G401.6 (cell line): ENCODE data around the gene COP1.
"Not testable (repeated sequence)": the region's sequence is repeated elsewhere in the genome, so short reads cannot be mapped to it uniquely, and the experiment has no call there.

Experiments
- FAIRE-seq: peaks from 2 replicates; lab custom pipeline; 2012; peaks lifted over from hg19 to GRCh38; lab: Jason Lieb, UNC

COP1 gene

DNA sequence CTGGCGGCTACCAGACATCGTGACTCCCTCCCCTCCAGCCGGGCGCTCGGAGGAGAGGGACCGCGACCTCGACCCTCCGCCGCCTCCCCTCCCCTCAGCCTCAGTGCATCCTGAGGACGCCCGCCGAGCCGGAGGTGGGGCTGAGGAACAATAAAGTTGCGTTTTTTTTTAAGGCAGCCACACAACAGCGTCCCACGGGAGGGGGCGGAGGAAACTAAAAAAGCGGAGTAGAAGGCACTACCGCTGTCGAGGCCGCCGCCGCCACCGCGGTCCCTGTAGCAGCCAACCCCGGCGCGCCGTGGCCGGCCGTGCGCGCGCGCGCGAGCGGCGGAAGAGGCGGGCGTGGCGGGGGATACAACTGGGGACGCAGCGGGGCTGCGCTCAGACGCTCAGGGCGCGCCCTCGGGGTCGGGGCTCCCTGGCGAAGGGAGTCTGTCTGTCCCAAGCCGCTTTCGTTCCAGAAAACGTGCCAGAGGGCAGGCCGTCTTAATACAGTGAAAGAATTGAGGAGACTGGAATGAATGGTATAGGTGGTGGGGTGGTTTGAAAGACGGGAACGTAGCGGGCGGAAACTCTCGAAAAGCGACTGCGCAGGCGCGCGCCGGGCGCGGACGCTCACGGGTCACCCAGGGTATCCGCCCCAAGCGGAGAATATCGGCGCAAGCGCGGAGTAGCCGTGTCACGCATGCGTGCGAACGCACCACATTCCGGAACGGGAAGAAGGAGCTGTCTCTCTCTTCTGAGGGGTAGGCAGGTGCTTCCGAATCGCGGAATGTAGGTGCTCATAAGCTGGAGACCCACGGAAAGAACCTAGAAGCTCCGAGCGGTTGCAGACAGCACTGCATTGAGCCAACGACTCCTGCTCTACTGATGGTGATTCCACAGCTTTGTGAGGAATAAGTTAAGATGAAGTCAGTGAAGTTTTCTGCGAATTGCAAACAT, at the start of gene COP1:
Gene COP1 (minus strand): TSS at position 326 of the 942 bp plus-strand sequence. CDS start 308 bp downstream, at position 18.
- FAIRE-seq = peak; percentile 85

DNA sequence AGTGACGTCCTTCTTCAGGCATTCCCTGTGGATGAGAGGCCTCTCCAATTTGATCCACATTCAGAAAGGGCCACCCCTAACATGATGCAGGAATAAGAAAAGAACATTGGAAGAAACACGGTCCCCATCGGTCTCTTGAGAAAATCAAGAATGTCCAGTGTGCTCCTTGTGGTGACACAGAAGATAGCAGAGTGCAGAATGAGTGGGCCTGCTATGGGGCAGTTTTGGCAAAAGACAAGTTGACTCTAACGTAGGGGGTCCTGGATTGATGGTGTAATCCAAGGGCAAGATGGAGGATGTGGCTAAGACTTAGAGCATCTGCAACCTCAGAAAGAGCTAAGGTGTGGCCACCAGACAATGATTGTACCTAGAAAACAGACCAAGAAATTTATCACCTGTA, 45.1 kb upstream of the COP1 start:
- no peak for FAIRE-seq

DNA sequence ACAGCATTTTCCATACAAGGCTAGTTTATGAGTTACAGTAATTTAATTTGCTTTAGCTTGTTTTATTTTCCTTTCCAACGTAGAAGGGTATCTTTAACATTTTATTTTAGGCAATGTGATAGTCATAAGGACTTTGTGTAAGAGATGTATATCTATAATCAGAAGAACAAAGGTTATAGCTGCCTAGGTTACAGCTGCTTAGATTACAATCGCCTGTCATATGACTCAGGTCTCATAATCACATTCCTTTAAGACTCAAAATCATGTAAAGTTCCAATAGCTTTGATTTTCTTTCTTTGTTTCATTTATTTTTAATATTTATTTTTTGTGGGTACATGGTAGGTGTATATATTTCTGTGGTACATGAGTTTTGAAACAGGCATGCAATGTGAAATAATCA, 37.8 kb upstream of the COP1 start:
- FAIRE-seq = no peak

DNA sequence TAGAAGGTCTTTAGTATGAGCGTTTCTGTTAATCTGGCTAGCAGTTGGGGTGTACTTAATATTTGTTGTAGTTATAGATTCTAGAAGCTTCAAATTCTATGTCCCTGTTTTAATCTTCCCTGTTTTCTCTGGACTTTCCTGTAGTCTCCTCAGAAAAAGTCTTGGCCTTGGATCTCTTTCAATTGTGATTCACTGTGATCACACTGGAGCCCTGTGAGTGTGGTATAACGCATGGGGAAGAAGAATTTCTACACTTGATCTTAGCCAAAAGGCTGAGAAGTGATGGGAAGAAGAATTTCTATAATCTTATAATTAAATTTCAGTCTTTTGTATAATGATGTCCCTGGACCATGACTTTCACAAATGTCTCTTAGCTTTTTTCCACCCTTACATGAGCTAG, 36.7 kb upstream of the COP1 start:
- no peak for FAIRE-seq

DNA sequence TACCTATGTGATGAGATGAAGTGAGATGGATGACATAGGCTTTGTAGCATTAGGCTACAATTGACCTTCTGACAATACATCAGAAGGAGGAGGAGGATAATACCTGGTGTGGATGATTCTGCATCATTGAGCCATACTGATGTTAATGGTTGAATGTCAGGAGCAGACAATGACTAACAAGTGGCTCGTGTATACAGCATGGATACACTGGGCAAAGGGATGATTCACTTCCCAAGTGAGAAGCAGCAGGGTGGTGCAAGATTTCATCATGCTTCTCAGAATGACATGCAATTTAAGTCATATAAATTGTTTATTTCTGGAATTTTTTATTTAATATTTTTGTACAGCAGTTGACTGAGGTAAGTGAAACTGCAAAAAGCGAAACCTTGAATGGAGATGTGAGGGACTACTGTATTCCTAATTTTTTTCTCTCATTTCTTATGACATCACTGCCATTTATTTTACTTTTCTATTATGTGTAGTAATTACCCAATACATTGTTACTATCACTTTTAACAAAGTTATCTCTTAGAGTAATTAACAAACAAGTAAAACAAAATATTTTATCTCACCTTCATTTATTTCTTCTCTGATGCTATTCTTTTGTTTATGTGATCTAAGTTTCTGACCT, 34.4 kb upstream of the COP1 start:
- no peak for FAIRE-seq

DNA sequence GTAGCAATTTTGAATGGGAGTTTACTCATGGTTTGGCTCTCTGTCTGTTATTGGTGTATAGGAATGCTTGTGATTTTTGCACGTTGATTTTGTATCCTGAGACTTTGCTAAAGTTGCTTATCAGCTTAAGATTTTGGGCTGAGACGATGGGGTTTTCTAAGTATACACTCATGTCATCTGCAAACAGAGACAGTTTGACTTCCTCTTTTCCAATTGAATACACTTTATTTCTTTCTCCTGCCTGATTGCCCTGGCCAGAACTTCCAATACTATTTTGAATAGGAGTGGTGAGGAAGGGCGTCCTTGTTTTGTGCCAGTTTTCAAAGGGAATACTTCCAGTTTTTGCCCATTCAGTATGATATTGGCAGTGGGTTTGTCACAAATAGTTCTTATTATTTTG, 26.6 kb upstream of the COP1 start:
- FAIRE-seq = not testable (repeated sequence)

DNA sequence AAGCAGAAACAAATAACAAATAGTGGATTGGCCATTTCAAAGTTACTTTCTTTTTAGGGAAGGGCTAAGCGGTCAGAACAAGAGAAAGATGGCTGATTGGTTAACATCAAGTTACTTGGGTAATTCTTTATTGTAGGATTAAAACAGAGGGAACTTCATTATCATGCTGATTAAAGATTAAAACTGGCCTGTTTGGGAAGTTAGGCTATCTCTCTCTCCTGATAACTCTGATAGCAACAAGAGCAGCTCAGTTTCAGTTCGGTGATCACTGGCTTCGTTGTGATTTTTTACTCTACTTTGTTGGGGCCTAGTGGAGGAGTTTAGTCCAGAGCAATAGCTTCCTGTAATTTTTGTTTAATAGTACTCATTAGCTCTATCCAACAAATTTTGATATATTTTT, 20.5 kb upstream of the COP1 start:
- no peak for FAIRE-seq

DNA sequence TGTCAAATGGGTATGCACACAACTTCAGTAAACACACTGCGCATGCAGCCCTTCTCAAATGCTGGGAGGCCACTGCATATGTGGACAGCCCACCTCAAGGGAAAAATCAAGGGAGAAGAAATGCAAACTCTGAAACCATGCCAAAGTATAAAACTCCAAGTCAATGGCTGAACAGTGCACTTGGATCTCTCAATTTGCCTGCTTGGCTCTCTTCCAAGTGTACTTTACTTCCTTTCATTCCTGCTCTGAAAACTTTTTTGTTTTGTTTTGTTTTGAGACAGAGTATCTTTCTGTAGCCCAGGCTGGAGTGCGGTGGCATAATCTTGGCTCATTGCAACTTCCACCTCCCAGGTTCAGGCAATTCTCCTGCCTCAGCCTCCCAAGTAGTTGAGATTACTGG, 18.8 kb upstream of the COP1 start:
- FAIRE-seq = no peak

DNA sequence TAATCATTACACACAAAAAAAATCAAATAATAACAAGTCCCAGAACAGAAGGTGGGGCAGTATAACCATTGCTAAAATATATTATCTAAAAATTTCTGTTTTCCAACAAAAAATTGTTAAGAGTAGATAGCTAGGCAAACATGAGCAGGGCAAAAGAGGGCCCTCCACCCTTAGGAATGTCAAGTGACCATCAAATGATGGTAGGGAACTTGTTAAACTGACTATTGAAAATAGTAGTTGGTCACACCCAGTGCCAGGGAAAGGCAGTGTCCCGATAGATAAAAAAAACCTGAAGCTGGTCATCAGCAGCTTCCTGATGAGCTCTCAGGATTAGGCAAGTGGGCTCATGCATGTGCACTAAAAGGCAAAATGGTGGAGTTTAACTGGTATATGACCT, 18.4 kb upstream of the COP1 start:
- no peak for FAIRE-seq

DNA sequence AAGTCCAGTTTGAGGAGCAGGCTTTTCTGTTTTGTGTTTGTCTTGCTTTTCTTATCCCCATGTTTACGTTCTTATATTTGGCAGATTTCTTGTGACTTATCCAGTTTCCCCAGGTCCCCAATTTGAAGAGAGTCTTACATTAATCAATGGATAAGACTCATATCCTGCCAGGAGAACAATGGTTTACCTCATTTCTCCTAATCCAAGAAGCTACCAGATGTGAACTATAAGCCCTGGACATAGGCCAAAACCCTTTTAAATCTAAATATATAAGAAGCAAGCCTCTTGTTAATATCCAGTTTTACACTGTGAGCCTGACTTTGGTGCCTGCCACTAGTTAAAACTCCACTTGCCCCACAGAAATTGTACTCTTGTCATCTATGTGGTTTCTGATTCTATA, 15.1 kb upstream of the COP1 start:
- no peak for FAIRE-seq

DNA sequence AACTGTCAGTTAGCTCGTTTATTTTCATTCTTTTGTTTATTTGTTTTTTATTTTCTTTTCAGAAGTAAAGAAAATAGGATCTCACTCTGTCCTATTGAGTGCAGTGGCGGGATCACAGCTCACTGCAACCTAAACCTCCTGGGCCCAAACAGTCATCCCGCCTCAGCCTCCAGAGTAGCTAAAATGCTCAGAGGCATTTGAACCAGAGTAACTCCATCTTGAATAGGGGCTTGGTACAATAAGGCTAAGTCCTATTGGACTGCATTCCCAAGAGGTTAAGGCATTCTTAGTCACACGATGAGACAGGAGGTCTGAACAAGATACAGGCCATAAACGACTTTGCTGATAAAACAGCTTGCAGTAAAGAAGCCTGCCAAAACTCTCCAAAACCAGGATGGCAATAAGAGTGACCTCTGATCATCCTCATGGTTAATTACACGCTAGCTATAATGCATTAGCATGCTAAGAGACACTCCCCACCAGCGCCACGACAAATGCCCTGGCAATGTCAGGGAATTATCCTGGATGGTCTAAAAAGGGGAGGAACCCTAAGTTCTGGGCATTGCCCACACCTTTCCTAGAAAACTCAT, 13.1 kb upstream of the COP1 start:
- no peak for FAIRE-seq

DNA sequence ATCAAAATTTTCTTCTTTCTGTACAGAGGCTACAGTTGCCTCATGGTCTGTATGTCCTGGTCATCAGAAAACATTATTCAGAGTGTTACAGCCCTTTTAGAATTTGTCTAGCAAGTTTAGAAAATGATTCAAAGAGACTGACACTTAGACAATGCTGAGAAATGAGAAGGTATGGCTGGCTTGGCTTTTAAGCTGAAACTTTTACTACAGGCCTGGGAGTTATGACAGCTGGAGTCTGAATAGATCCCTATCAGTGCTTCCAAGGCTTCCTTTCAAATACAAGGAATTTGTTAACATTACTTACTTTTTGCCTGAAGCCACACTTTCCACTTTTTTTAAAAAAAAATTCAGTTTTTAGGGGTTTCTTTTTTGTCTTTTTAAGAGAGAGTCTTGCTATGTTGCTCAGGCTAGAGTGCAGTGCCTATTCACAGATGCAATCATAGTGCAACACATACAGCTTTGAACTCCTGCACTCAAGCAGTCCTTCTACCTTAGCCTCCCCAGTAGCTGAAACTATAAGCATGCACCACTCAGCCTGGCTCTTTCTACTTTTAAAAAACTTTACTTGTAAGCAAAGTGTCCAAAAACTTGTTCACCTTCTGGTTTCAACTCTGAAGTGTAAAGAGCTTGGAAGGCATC, 10.5 kb upstream of the COP1 start:
- FAIRE-seq = no peak

DNA sequence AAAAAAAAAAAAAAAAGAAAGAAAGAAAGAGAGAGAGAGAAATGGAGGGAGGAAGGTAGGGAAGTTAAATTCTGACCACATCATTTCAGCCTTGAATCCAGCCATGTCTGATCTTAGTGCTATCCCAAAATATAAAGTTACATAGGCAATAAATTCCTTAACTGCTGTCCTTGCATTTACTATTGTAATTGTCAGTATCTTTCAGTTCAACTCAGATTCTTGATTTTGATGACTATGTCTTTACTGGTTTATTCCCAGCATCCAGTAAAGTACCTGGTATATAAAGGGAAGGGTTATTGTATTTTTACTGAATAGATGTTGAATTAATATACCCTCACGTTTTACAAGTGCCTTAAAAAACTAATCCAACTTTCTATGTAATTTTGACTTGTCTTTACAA, 8.9 kb upstream of the COP1 start:
- no peak for FAIRE-seq

DNA sequence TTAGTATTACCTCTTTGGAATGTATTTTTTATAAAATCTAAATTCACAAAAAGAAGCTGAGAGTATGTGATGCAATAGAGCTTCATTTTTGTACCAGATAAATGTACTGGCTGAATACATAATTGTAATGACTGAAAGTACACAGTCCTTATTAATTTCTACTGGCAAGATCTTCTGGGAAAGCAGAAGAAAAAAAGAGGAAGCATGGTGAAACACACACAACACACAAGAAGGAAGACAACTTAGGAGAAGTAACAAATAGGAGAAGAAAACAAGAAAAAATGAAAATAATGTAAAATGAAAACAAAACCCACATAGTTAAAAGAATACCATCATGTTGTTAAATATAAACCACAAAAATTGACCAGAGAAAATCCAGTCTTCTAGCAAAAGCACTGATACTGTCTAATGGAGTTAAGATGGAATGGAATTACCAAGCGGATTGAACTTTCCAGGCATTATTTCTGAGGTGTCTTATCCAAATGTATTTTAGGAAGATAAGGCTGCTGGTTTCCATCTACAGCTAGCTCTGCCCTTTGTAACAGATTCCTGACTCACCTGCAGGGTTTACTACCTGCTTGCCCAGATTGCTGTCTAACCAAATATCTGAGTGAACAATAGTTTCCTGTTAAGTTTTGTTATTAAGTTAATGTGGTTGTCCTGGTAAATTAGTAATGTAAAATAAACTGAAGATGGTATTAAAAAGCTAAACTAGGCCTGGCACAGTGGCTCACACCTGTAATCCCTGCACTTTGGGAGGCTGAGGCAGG, 4.5 kb upstream of the COP1 start:
- FAIRE-seq = no peak

DNA sequence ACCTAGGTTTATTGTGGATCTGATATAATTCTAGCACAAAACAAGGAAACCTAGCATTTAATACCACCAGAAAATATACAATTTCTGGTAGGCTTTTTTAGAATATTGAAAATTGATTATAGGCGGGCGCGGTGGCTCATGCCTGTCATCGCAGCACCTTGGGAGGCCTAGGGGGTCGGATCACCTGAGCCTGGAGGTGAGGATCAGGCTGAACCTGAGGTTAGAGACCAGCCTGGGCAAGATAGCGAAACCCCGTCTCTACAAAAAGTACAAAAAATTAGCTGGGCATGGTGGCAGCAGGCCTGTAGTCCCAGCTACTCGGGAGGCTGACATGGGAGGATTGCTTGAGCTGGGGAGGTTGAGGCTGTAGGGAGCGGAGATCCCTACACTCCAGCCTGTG, 948 bp upstream of the COP1 start:
- FAIRE-seq = no peak

DNA sequence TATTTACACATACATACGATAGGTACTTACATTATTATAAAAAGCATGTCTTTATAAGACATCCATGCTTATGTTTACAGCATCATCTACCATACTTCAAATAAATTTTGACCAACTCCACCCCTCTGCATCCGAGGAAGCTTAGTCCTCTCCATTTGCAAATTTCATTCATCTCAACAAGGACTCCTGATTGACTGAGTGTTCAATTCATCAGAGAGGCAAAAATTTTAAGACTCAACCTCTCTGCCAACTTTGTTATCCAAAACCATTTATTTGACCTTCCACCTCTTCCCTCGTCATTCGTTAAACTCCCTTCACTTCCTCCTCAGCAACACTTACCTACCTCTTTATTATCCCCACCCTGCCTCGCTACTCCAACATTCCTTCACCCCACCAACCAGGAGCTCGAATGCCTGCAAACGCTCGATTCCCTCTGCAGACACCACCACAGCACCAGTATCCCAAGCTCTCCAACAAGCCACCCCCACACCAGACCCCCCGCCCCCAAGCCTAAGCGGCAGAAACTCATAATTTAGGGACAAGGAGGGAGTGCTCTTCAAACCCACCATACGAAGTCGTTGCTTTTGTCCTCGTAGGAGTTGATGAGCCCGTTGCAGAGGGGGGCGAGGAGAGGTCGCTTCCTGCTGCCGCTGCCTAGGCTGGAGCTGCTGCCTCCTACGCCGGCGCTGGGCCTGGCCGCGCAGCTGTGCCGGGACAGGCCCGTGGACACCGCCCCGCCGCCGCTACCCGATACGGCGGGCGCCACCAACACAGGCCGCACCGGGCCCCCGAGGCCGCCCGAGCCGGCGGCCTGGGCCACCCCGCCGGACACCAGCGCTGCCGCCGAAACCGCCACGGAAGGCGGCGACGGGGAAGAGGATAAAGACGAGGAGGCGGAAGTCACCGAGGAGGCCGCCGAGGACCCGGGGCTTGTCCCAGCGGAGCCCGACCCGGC, 803 bp downstream of the COP1 start:
- no peak for FAIRE-seq

DNA sequence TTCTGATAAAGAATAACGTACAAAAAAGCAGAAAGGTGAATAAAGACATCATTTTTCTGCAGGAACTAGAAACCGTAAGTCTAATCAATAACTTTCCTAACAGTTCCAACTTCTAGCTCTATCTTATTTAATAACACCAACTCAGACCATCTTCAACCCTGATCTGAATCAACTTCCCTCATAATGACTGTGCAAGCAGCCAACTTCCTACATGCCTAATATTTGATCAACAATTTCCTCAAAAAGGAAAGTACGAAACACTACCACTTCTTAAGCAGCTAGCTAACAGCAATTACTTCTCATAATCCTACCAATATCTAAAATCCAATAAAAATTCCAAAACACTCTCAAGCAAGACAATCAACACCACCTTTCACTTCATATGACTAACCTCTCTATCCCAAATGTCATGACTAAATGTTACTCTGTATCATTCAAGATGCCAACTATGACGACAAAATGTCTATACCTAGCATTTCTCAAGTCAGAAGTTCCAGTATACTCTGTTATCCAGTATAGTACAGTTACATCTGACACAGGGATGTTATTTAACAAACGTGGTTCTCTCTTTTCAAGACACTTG, 1.7 kb downstream of the COP1 start:
- FAIRE-seq = no peak

DNA sequence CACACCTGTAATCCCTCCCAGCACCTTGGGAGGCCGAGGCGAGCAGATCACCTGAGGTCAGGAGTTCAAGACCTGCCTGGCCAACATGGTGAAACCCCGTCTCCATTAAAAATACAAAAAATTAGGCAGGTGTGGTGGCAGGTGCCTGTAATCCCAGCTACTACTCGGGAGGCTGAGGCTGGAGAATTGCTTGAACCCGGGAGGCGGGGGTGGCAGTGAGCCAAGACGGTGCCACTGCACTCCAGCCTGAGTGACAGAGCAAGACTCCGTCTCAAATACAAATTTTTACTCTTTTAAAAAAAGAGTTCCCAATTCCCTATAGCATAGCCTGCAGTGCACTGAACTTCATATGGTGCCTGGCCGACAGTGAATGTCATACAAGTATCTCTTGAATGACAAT, 2.4 kb downstream of the COP1 start:
- FAIRE-seq = not testable (repeated sequence)

DNA sequence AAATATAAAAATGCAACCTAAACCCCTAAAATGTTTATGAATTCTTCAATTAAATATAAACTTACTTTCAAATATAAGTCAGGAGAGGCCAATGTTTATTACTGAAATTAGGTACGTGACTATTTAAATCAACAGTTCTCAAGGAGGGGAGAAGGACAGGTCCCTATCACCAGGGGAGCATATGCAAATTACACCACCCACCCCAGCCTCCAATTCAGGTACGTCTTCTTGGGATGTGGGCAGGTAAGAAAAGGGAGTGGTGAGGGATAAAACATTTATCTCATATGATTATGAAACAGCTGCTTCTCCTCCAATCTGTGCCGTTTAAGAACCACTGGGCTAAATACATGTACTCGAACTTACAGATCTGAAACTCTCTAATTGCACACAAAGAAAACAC, 3.4 kb downstream of the COP1 start:
- no peak for FAIRE-seq

DNA sequence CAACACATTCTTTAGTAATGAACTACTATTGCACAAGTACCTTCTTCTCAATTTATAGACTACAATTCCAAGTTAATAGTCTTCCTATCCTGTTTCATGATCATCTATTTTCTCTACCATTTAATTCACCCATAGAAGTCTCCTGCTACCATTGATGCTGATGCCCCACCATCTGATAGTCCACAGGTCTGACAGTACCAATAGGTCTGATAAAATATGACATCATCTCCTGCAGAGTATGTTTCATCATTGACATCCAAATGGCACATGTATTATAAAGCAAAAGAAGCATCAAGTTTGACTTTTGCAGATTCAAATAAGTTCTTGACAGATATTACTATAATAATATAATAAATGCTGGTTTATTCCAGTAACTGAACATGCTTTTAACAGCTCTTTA, 5.5 kb downstream of the COP1 start:
- no peak for FAIRE-seq

DNA sequence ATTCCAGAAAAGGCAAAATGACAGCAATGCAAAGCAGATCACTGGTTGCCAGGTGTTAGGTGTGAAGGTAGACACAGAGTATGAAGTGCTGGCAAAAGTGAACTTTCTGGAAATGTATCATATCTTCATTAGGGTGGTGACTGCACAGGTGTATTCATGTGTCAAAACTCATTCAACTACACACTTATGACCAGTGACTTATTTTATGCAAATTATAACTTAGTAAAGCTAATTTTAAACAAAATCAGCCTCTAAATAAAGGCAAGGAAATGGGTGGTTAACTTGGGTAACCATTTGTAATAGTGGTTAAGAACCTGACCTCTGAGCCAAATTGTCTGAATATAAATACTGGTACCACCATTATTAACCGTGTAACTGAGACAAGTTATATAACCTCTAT, 7.4 kb downstream of the COP1 start:
- no peak for FAIRE-seq
